ENCODE data around the gene PARD6B.
"Not testable (repeated sequence)": the region's sequence is repeated elsewhere in the genome, so short reads cannot be mapped to it uniquely, and the experiment has no call there.

Gene PARD6B

DNA sequence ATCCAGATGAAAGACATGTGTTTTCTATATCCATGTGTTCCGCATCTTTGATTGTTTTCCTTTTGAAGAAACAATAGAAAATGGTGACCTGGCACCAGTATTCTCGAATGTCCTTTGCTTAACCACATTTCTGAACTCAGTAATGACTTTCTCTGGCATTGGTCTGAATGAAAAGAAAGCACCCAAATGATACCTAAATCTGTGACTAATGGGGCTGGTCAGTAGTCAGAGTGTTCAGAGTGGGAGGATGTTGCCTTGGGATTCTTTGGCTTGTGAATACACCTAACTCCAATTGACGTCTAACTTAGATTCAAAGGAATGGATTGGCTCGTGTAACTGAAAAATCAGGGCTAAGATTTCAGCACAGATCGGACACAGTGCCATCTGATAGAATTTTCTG, 27.1 kb downstream of the PARD6B start:
- no peak overlapping the region for H3K27ac ChIP-seq
- TF ChIP-seq, protein P1, sequence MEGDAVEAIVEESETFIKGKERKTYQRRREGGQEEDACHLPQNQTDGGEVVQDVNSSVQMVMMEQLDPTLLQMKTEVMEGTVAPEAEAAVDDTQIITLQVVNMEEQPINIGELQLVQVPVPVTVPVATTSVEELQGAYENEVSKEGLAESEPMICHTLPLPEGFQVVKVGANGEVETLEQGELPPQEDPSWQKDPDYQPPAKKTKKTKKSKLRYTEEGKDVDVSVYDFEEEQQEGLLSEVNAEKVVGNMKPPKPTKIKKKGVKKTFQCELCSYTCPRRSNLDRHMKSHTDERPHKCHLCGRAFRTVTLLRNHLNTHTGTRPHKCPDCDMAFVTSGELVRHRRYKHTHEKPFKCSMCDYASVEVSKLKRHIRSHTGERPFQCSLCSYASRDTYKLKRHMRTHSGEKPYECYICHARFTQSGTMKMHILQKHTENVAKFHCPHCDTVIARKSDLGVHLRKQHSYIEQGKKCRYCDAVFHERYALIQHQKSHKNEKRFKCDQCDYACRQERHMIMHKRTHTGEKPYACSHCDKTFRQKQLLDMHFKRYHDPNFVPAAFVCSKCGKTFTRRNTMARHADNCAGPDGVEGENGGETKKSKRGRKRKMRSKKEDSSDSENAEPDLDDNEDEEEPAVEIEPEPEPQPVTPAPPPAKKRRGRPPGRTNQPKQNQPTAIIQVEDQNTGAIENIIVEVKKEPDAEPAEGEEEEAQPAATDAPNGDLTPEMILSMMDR (IDR thresholded peaks at IDR 0.05): no peak
- no peak for TF ChIP-seq ZFX (IDR thresholded peaks at IDR 0.05; ENCODE audit: borderline replicate concordance)

DNA sequence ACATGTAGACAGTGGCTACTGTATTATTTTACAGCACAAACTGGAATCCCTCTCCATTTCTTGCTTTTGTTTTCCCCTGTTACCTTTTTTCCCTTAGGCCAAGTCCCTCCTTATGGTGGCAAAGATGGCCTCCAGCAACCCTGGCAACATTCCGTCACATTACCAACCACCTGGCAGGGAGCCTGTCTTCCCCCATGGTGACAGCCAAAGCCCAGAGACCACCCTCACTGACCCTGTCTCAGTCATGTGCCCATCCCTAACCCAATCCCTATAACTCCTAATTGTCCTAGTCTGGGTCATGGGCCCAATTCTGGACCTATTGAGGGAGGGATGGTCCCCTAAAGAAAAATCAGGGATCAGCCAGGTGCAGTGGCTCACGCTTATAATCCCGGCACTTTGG, 27.6 kb downstream of the PARD6B start:
- no peak overlapping the region for H3K27ac ChIP-seq
- TF ChIP-seq ZFX (IDR thresholded peaks at IDR 0.05; ENCODE audit: borderline replicate concordance): no peak
- TF ChIP-seq, protein P1 (IDR thresholded peaks at IDR 0.05): no peak

DNA sequence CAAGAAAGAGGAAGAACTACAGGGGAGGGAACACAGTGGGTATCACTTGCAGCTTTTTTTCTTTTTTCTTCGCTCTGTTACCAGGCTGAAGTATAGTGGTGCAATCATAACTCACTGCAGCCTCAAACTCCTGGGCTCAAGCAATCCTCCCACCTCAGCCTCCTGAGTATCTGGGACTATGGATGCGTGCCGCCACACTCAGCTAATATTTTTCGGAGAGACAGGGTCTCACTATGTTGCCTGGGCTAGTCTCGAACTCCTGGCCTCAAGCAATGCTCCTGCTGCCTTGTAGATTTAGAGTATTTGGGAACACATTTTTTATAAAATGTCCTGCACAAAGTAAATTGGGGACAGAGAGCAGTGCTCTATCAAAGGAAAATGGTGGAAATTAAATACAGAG, 28.3 kb downstream of the PARD6B start:
- TF ChIP-seq ZFX (IDR thresholded peaks at IDR 0.05; ENCODE audit: borderline replicate concordance): no peak
- TF ChIP-seq, protein P1 (IDR thresholded peaks at IDR 0.05): no peak
- no peak overlapping the region for H3K27ac ChIP-seq

DNA sequence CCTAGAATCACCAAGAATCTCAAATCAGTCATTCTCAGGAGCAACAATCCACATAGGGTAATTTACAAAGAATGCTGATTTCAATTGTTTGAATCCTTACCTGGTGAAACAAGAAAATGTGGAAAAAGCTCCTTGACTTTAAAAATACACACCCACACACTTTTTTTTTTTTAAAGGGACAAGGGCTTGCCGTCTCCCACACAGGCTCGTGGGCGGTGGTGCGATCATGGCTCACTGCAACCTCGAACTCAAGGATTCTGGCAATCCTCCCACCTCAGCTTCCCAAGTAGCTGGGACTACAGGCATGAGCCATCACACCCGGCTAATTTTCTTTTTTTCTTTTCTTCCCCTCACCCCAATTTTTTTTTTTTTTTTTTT, 30.7 kb downstream of the PARD6B start:
- no peak for TF ChIP-seq ZFX (IDR thresholded peaks at IDR 0.05; ENCODE audit: borderline replicate concordance)
- TF ChIP-seq, protein P1 (IDR thresholded peaks at IDR 0.05): no peak
- H3K27ac ChIP-seq: peak overlapping the region; percentile 82

DNA sequence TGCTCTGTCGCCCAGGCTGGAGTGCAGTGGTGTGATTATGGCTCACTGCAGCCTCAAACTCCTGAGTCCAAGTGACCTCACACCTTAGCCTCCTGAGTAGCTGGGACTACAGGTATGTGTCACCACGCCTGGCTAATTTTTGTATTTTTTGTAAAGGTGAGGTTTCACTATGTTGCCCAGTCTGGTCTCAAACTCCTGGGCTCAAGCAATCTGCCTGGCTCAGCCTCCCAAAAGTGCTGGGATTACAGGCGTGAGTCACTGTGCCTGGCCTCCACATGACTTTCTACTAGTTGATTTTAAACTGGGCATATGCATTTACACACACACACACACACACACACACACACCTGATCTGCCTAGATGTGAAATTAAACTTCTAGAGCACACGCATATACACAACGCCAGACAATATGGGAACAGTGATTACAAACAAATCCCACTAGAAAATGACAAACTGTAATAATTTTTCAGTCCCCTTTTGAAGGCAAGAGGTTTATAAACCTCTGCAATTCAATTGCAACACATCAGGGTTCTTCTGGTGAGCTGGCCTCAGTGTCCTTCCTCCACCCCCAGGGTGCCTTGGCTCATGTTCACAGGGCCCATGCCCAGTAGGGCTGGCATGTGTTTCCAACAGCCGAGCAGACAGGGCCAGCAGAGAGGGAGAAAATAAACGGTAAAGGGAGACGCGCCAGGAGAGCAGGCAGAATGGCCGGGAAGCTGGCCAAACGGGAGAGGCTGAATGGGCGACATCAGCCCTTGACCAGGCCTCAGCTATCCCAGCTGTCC, 31.2 kb downstream of the PARD6B start:
- no peak for TF ChIP-seq ZFX (IDR thresholded peaks at IDR 0.05; ENCODE audit: borderline replicate concordance)
- TF ChIP-seq, protein P1 (IDR thresholded peaks at IDR 0.05): no peak
- H3K27ac ChIP-seq: peak overlapping the region; percentile 82

DNA sequence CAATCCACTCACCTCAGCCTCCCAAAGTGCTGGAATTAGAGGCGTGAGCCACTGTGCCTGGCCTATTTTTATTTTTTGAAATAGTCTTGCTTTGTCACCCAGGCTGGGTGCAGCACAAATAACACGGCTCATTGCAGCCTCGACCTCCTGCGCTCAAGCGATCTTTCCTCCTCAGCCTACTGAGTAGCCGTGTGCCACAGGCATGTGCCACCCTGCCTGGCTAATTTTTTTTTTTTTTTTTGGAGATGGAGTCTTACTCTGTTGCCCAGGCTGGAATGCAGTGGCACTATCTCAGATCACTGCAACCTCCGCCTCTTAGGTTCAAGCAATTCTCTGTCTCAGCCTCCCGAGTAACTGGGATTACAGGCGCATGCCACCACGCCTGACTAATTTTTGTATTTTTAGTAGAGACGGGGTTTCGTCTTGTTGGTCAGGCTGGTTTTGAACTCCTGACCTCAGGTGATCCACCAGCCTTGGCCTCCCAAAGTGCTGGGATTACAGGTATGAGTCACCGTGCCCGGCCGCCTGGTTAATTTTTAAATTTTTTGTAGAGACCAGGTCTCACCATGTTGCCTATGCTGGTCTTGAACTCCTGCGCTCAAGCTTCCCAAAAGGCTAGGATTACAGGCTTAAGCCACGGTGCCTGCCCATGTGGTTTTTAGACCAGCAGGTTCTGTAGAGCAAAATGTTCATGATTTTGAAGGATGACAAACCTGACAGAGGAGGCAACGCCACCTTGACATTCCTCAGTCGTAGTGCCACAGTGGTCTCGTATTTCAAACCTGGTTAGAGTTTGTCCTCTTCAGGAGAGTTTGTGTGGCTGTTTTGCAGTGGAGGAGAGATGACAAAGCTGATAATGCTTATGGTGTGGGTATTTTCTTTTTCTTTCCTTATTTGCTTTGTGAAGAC, 32.4 kb downstream of the PARD6B start:
- peak overlapping the region; percentile 82 for H3K27ac ChIP-seq

DNA sequence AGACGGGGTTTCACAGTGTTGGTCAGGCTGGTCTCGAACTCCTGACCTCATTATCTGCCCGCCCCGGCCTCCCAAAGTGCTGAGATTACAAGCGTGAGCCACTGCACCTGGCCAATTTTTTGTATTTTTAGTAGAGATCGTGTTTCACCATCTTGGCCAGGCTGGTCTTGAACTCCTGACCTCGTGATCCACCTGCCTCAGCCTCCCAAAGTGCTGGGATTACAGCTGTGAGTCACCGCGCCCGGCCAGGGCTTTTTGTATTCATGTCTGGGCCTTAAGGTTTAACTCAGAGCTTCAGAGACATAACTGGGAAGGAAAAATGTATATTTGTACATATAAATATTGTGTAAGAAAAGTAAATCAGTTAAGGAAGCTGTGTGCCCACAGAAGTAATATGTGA, 33.9 kb downstream of the PARD6B start:
- H3K27ac ChIP-seq: not testable (repeated sequence)

DNA sequence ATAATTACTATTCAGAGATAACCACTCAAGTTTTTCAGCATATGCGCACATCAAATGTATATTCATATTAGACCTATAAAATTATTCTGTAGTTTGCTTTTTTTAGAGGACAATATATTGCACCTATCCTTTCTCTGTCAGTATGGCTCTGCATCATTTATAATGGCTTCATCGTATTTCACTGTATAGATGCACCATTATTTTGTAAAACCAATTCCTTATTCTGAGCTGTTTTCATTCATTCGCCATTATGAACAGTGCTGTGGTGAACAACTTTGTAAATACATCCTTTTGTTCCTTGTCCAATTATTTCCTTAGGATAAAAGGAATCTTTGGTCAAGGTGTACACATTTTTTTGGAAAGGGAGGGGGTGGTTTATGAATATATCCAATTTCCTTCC, 34.3 kb downstream of the PARD6B start:
- TF ChIP-seq ZFX (IDR thresholded peaks at IDR 0.05; ENCODE audit: borderline replicate concordance): no peak
- TF ChIP-seq, protein P1 (IDR thresholded peaks at IDR 0.05): no peak
- H3K27ac ChIP-seq: no peak overlapping the region

DNA sequence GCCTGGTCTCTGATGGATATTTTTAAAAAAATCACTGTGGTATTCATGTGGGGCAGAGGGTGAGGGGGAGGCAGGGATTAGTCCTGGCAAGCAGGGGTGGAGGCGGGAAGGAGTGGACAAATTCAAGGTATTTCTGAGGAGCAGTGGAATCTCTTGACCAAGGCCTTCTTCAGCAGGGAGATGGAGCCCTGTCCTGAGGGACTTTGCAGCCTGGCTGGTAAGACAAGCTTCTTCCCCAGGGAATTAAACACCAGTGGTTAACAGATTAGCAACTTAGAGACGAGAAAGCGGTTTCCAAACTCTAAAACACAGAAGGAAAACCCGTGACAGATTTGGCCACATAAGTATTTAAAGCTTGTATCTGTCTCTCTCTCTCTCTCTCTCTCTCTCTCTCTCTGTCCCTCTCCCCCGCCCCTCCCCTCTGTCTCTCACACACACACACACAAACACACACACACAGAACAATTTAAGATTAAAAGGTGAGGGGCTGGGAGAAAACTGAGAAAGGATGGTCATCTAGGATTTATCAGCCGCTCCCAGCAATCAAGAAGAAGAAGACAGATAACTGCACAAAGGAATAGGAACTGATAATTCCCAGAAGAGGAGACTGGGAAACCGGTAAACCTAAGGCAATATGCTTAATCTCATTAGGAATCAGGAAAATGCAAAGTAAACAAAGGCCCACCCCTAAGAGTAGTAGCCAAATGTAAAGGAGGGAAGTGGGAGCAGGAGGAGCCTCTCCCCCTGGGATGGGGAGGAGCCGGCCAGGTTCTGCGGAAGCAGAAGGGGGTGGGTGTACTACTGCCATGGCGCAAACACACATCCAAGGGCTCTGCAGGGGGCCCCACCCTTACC, 35.8 kb downstream of the PARD6B start:
- not testable (repeated sequence) for H3K27ac ChIP-seq

DNA sequence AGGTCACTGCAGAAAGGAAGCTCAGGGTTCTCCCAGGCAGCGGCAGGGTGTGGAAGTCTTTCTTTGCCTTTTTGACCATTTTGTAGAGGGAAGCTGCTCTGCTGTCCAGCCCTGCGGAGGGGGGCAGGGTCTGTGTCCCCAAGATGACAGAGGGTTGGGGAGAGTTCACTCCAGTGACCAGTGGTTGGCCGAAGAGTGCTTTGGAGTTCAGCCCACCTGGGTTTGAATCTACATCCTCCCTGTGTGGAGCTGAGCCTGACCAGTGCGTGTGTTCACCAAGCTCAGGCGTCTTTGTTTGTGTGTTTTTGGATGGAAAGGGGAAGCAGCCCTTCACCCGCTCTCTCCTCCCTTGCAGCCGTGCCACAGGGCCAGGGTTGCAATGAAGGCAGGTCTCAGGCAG, 37.6 kb downstream of the PARD6B start:
- H3K27ac ChIP-seq: not testable (repeated sequence)

DNA sequence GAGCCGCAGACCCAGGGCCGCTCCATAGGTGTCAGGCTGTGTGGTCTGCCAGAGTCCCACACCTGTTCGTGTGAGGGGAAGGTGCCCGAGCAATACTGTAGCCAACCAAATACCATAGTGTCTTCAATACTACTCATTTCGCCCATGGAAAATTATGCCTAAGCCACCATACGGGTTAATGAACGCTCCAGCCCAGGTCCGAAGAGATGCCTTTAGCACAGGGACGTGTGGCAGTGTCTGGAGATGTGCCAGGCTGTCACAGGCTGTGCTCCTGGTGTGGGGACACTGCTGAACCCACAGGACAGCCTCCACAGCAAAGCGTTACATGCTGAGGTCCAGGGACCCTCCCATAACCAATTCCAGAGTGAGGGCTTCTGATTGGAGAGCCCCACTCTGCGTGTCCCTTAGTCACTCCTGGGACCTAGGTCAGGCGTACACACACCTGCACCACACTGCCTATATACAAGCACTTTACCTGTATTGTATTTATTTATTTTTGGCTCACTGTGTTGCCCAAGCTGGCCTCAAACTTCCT, 38.2 kb downstream of the PARD6B start:
- H3K27ac ChIP-seq: not testable (repeated sequence)
